Endothelial cell of umbilical vein (primary cell): ENCODE measurements around the gene CTSV. TPM values are rescaled to one million over a fixed set of nuclear protein-coding genes. Genes with fewer than 3 reads are reported as not detected.

Experiments used
- BruUV-seq: library from RNA; stranded (reverse); fragments of 400-500 nt; replicated peaks from 2 replicates; lab custom pipeline; 2021; lab: Mats Ljungman, UMichigan
- CTCF ChIA-PET: fragments of 300-600, 350-600 bp; sonication (Branson Sonifier 250); formaldehyde crosslinking; loops from one replicate; lab custom pipeline; 2021; ENCODE audit warnings: antibody characterized with exemption, inconsistent platforms; lab: Charles Lee
- POLR2A ChIA-PET: fragments of 300-600, 350-600 bp; sonication (Branson Sonifier 250); formaldehyde crosslinking; loops from one replicate; lab custom pipeline; 2021; ENCODE audit warnings: antibody characterized with exemption, inconsistent platforms; lab: Charles Lee
- DNase-seq: peaks from one replicate; pipeline ENCODE4 v3.0.0-alpha.2; 2011; ENCODE audit warnings: low read depth, low spot score
- FAIRE-seq: peaks from 2 replicates; lab custom pipeline; 2011; peaks lifted over from hg19 to GRCh38; lab: Jason Lieb, UNC
- H2AFZ ChIP-seq: 2 replicates; pipeline ENCODE4 v1.6.0; 2012; ENCODE audit warnings: low read depth, low read length, control low read depth, inconsistent platforms
- H3K27ac ChIP-seq: 2 replicates; pipeline ENCODE4 v1.5.1; 2011; ENCODE audit warnings: low read depth, mild to moderate bottlenecking, control low read depth, low read length, moderate library complexity; ENCODE audit not compliant: insufficient read depth
- H3K27me3 ChIP-seq, 2 experiments: 2 replicates each; pipeline versions ENCODE4 v1.6.0 to v1.6.1; 2011; ENCODE audit warnings: low read length in 2 of 2, mixed read lengths in 1 of 2; ENCODE audit not compliant: control insufficient read depth in 2 of 2, insufficient read depth in 2 of 2
- H3K36me3 ChIP-seq, 2 experiments: 2 replicates in 1 of 2; 3 replicates in 1 of 2; pipeline ENCODE4 v1.5.1; 2011; ENCODE audit warnings: low read length in 2 of 2, mild to moderate bottlenecking in 1 of 2, moderate library complexity in 1 of 2; ENCODE audit not compliant: control insufficient read depth in 2 of 2, insufficient read depth in 2 of 2; ENCODE audit errors: extremely low read depth in 1 of 2
- H3K4me1 ChIP-seq: 3 replicates; pipeline ENCODE4 v1.5.1; 2011; ENCODE audit warnings: mild to moderate bottlenecking, low read length; ENCODE audit not compliant: control insufficient read depth, insufficient read depth; ENCODE audit errors: extremely low read depth
- H3K4me2 ChIP-seq: 2 replicates; pipeline ENCODE4 v1.6.1; 2011; ENCODE audit warnings: low read length, control low read depth, mixed read lengths; ENCODE audit not compliant: insufficient read depth
- H3K4me3 ChIP-seq, 3 experiments: fragments of 200-600 bp in 1 of 3; sonication (generic), shearing (Covaris generic) in 1 of 3; replicated peaks in 1 of 3; 2 replicates each; pipeline ENCODE4 v1.5.1; 2011 to 2016; ENCODE audit warnings: control low read depth in 3 of 3, low read length in 3 of 3, mild to moderate bottlenecking in 2 of 3, inconsistent platforms in 1 of 3, low read depth in 1 of 3, moderate library complexity in 1 of 3; ENCODE audit not compliant: insufficient read depth in 1 of 3
- H3K79me2 ChIP-seq: 2 replicates; pipeline ENCODE4 v1.6.0; 2012; ENCODE audit warnings: low read length, inconsistent platforms; ENCODE audit not compliant: control insufficient read depth, insufficient read depth
- H3K9ac ChIP-seq: replicated peaks from 2 replicates; pipeline ENCODE3; 2011; ENCODE audit warnings: low read length, control low read depth; ENCODE audit not compliant: insufficient read depth; ENCODE audit errors: extremely low read depth
- H3K9me1 ChIP-seq: replicated peaks from 3 replicates; pipeline ENCODE4 v1.6.0; 2011; ENCODE audit warnings: mild to moderate bottlenecking, low read length; ENCODE audit not compliant: control insufficient read depth, insufficient read depth; ENCODE audit errors: extremely low read depth
- H3K9me3 ChIP-seq: replicated peaks from 2 replicates; pipeline ENCODE4 v1.5.1; 2012; ENCODE audit warnings: low read length, inconsistent platforms; ENCODE audit not compliant: control insufficient read depth, insufficient read depth
- H4K20me1 ChIP-seq: replicated peaks from 2 replicates; pipeline ENCODE3; 2011; ENCODE audit warnings: mild to moderate bottlenecking, low read length; ENCODE audit not compliant: control insufficient read depth, insufficient read depth; ENCODE audit errors: extremely low read depth
- FOS ChIP-seq: IDR thresholded peaks from 2 replicates; pipeline ENCODE4 v1.6.1; 2011; ENCODE audit warnings: mild to moderate bottlenecking, low read length, moderate library complexity, borderline replicate concordance; ENCODE audit not compliant: insufficient read depth
- GATA2 ChIP-seq: IDR thresholded peaks from 2 replicates; pipeline ENCODE4 v1.7.0; 2011; ENCODE audit warnings: low read depth, mild to moderate bottlenecking, moderate library complexity, mixed read lengths, low read length; ENCODE audit not compliant: insufficient read length, insufficient read depth
- JUN ChIP-seq: IDR thresholded peaks from 2 replicates; pipeline ENCODE4 v1.6.1; 2011; ENCODE audit warnings: borderline replicate concordance, low read depth; ENCODE audit not compliant: insufficient read length, insufficient read depth
- dilution Hi-C: fragments of 300-500 bp; cut with MboI; formaldehyde crosslinking; loops from one replicate; pipeline ENCODE4 v1.15.0; 2019; ENCODE audit warnings: low sequenced_read_pairs; ENCODE audit not compliant: extremely low pct_ligation_motif_present
- intact Hi-C: fragments of 100-400 bp; cut with micrococcal nuclease; formaldehyde crosslinking; loops from one replicate; pipeline ENCODE4 v1.10.0; 2022
- polyA plus RNA-seq, 4 experiments: library from polyadenylated mRNA; depleted of rRNA in 3 of 4; stranded (reverse) in 3 of 4; unstranded in 1 of 4; fragments of >200 nt; gene quantifications; 2 replicates each; pipeline versions ENCODE4 v1.2.1 to v1.2.3, GENCODE V29; 2011 to 2012; ENCODE audit warnings: missing spikeins in 1 of 4
- total RNA-seq: library from RNA; stranded (reverse); gene quantifications from 2 replicates; pipeline ENCODE4 v1.2.3, GENCODE V29; 2021
- TF ChIP-seq, protein P1 (sequence below), 2 donors: IDR thresholded peaks; 1 replicate in 1 of 2; 2 replicates in 1 of 2; pipeline ENCODE4 v1.5.1; 2011; ENCODE audit warnings: low read length in 2 of 2, mild to moderate bottlenecking in 2 of 2, moderate library complexity in 2 of 2, control low read depth in 1 of 2, inconsistent platforms in 1 of 2, low read depth in 1 of 2; ENCODE audit not compliant: insufficient read depth in 1 of 2; ENCODE audit errors: extremely low read depth in 1 of 2

CTSV gene
- total and polyA plus RNA-seq, 2 donors (not counting 3 experiments of a cell fraction or from before 2014, with no cell fraction given), result 0.80 to 1.3 TPM

DNA sequence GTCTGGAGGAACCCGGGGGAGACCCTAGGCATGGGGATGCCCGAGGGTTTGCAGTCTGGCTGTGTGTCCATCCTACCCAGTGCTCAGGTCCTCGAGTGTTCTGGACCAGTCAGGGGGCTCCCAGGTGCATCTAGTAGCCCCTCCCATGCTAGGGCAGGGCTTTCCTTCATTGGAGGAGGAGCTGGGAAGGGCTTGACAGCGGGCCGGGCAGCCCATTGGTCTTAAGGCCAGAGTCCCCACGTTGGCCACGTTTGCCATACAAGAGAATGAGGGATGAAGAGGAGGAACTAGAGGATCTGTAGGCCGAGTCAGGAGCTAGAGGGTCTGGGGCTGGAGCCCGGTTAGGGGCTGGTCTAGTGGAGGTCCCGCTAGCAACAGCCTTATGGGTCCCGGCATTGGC lies 37.3 kb upstream of the CTSV start:
- H3K4me2 ChIP-seq, result no peak overlapping the region
- no peaks in the 10 kb centered on the region for H3K36me3 ChIP-seq
- ChIA-PET CTCF (no interaction called here), POLR2A (no interaction called here)
- H3K4me1 ChIP-seq, result peaks cover 2% of the 10 kb centered on the region
- FAIRE-seq (no peak), DNase-seq (no peak)
- no peak overlapping the region for H3K9ac ChIP-seq
- TF ChIP-seq GATA2, result no peak
- TF ChIP-seq, protein P1, sequence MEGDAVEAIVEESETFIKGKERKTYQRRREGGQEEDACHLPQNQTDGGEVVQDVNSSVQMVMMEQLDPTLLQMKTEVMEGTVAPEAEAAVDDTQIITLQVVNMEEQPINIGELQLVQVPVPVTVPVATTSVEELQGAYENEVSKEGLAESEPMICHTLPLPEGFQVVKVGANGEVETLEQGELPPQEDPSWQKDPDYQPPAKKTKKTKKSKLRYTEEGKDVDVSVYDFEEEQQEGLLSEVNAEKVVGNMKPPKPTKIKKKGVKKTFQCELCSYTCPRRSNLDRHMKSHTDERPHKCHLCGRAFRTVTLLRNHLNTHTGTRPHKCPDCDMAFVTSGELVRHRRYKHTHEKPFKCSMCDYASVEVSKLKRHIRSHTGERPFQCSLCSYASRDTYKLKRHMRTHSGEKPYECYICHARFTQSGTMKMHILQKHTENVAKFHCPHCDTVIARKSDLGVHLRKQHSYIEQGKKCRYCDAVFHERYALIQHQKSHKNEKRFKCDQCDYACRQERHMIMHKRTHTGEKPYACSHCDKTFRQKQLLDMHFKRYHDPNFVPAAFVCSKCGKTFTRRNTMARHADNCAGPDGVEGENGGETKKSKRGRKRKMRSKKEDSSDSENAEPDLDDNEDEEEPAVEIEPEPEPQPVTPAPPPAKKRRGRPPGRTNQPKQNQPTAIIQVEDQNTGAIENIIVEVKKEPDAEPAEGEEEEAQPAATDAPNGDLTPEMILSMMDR (IDR thresholded peaks at IDR 0.05; ENCODE audit: extremely low read depth in 1 of 2, insufficient read depth in 1 of 2, low read depth in 1 of 2, low read length in 2 of 2), result no peak
- TF ChIP-seq JUN, result no peak
- no peak overlapping the region for H3K4me3 ChIP-seq
- no peak overlapping the region for H3K27ac ChIP-seq
- dilution Hi-C loops (no loop called here), intact Hi-C loops (no loop called here)
- H3K9me3 ChIP-seq, result no peaks in the 10 kb centered on the region
- H2AFZ ChIP-seq, result no peak overlapping the region
- no TSS peak for BruUV-seq
- H3K27me3 ChIP-seq, result peaks cover 0 to 2% of the 10 kb centered on the region in 2 experiments
- H3K9me1 ChIP-seq, result no peaks in the 10 kb centered on the region
- no peaks in the 10 kb centered on the region for H4K20me1 ChIP-seq
- no peaks in the 10 kb centered on the region for H3K79me2 ChIP-seq

DNA sequence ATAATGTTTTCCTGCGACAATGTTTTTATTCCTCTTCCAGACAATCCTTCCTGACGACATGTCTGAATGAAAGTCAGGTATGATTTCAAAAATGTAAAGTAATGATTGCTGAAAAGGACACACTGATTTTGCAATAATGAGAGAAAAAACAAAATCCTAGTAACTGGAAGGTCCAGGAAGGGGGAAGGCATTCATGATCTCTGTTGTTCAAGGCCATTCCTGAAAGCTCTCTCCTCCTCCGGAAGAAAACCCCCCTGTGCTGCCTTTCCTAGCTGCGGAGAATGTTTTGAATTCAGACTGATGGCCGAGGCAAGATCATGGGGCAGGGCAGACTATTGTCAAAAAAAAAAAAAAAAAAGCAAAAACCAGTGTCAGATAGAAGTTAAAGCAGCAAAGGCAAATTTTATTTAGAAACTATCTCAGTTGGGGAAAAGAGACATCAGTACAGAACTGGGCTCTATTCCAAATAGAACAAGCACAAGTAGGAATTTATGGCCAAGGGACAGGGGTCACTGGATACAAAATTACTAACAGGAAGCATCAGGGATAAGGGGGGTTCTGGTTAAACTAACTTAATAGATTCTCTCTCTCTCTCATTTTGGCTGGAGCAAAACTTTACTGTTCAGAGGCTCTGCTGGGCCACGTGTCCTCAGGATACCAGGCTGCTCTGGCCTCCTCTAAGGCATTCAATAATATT lies 36.5 kb upstream of the CTSV start:
- Histone ChIP-seq H3K27me3 (peaks cover 0 to 2% of the 10 kb centered on the region in 2 experiments), H3K4me3 (no peak overlapping the region), H3K79me2 (no peaks in the 10 kb centered on the region), H3K9ac (no peak overlapping the region), H3K4me2 (no peak overlapping the region), H3K36me3 (no peaks in the 10 kb centered on the region), H3K9me3 (no peaks in the 10 kb centered on the region), H3K9me1 (no peaks in the 10 kb centered on the region), H2AFZ (no peak overlapping the region), H4K20me1 (no peaks in the 10 kb centered on the region), H3K27ac (no peak overlapping the region), H3K4me1 (peaks cover 2% of the 10 kb centered on the region)
- DNase-seq (peak; percentile 56), FAIRE-seq (no peak)
- TF ChIP-seq FOS, result no peak
- no peak for TF ChIP-seq GATA2
- TF ChIP-seq, protein P1 (IDR thresholded peaks at IDR 0.05; ENCODE audit: extremely low read depth in 1 of 2, insufficient read depth in 1 of 2, low read depth in 1 of 2, low read length in 2 of 2), result no peak
- CTCF ChIA-PET, result no interaction called here
- dilution Hi-C loops (no loop called here), intact Hi-C loops (no loop called here)
- no TSS peak for BruUV-seq
- POLR2A ChIA-PET, result no interaction called here
